PC-3 (cell line): ENCODE data around the gene CEP128.

Experiments
- CTCF ChIP-seq: fragments of 300-600 bp; sonication (generic); conservative IDR thresholded peaks from 2 replicates; pipeline ENCODE4 v1.5.1; 2017; ENCODE audit warnings: antibody characterized with exemption, low read depth, mild to moderate bottlenecking, low read length
- EZH2 ChIP-seq: fragments of 300-600 bp; sonication (generic); IDR thresholded peaks from one replicate; pipeline ENCODE4 v1.6.1; 2017; ENCODE audit warnings: antibody characterized with exemption, mild to moderate bottlenecking, low read length; ENCODE audit not compliant: unreplicated experiment
- EZH2phosphoT487 ChIP-seq: fragments of 300-600 bp; sonication (generic); IDR thresholded peaks from 2 replicates; pipeline ENCODE4 v1.6.1; 2018; ENCODE audit warnings: mild to moderate bottlenecking, antibody characterized with exemption, low read length, borderline replicate concordance

- TF ChIP-seq CTCF, result no peak
- no peak for TF ChIP-seq EZH2
- no peak for TF ChIP-seq EZH2phosphoT487
Measured at GRCh38 chr14:80923368-80923767, 18.2 kb downstream of the CEP128 start.
